Parathyroid adenoma (tissue), 2 donors: ENCODE results near the gene PLK1.

ENCODE experiments used
- H2AFZ ChIP-seq: fragments of 300-600 bp; sonication (generic); one replicate; pipeline ENCODE4 v1.7.0; 2017; ENCODE audit warnings: antibody characterized with exemption, mild to moderate bottlenecking
- H3K27ac ChIP-seq: fragments of 300-600 bp; sonication (generic); one replicate; pipeline ENCODE4 v1.7.0; 2017
- H3K27me3 ChIP-seq: fragments of 300-600 bp; sonication (generic); one replicate; pipeline ENCODE4 v1.7.0; 2017; ENCODE audit warnings: low read length; ENCODE audit not compliant: control insufficient read depth, insufficient read depth
- H3K36me3 ChIP-seq: fragments of 300-600 bp; sonication (generic); one replicate; pipeline ENCODE4 v1.7.0; 2017; ENCODE audit warnings: low read length; ENCODE audit not compliant: control insufficient read depth, insufficient read depth
- H3K4me1 ChIP-seq: fragments of 300-600 bp; sonication (generic); one replicate; pipeline ENCODE4 v1.7.0; 2017; ENCODE audit warnings: control low read depth
- H3K4me2 ChIP-seq: fragments of 300-600 bp; sonication (generic); one replicate; pipeline ENCODE4 v1.7.0; 2017; ENCODE audit warnings: low read length
- H3K4me3 ChIP-seq: fragments of 300-600 bp; sonication (generic); one replicate; pipeline ENCODE4 v1.7.0; 2017; ENCODE audit warnings: low read depth, low read length
- H3K79me2 ChIP-seq: fragments of 300-600 bp; sonication (generic); one replicate; pipeline ENCODE4 v1.7.0; 2017; ENCODE audit warnings: control low read depth
- H3K9ac ChIP-seq: fragments of 300-600 bp; sonication (generic); one replicate; pipeline ENCODE4 v1.7.0; 2017; ENCODE audit warnings: mild to moderate bottlenecking
- H3K9me3 ChIP-seq: fragments of 300-600 bp; sonication (generic); one replicate; pipeline ENCODE4 v1.7.0; 2017; ENCODE audit warnings: low read length; ENCODE audit not compliant: control insufficient read depth
- TF ChIP-seq, protein P1 (sequence below): fragments of 300-600 bp; sonication (generic); IDR thresholded peaks from one replicate; pipeline ENCODE4 v1.7.0; 2017; ENCODE audit warnings: antibody characterized with exemption, mild to moderate bottlenecking
- donor health status: primary hyperparathyroidism.

Gene PLK1

DNA sequence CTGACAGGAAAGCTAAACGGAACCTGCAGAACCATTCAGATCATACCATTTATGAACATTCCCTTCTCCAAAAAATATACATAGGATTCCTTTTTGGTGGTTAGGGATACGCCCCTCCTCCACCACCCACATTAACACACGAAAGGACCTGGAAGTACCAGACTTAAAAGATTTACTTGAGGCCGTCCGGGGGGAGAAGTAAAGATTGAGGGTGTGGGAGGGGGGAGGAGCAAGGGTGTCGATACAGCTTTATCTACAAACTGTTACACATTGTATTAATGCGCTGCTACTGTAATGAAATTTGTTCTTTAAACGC is 38.1 kb upstream of the PLK1 start:
- peak overlapping the region; percentile 4 for H3K9ac ChIP-seq

DNA sequence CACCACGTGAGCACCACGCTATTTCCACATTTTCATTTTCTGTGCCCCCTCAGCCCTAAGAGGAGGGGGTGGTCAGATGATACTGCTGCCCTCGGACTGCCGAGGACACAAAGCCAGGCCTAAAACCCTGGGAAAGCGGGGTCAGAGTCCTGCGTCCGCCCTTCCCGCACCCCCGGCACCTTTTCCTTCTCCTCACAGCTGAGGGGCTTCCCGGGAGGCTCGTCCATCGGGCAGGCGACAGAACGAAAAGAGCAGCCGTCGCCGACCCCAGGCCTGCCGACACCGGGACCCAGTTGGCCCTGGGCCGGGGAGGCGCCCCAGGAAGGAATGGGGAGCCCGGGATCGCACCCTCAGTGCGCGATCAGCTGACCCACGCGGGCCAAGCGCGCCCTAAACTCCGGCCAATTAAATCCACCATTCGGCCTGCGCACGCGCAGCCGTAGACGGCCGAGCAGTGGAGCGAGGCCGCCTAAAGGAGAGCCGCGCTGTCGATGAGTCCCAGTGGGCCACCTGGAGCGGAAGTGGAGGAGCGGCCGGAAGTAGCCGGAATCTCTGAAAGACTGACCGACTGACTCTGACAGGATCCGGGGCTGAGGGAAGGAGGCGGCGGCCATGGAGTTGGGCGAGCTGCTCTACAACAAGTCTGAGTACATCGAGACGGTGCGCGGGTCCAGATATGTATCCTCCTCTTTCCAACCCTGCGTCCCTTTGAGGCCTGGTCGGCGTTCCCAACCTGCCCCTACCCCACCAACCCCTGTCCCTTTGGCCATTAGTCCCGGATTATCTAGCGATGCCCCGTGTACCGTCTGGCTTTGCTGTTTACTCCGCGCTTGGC is 37.5 kb upstream of the PLK1 start, which contains the start of the genes DCTN5 and PALB2:
DCTN5 (plus strand) TSS at position 536 of the 835 bp plus-strand sequence; CDS start at position 613, 77 bp downstream.
PALB2 (minus strand) TSS at position 380 of the 835 bp plus-strand sequence; CDS start at position 227, 153 bp downstream.
- Histone ChIP-seq H3K4me3 (peak within 1 kb of the TSS; percentile 91), H3K27me3 (no peaks in the 10 kb centered on the region), H3K27ac (peak within 1 kb of the TSS; percentile 58), H3K79me2 (peaks cover 11% of the 10 kb centered on the region), H3K36me3 (no peaks in the 10 kb centered on the region), H3K4me2 (peak within 1 kb of the TSS; percentile 83), H3K9ac (peak within 1 kb of the TSS; percentile 4), H3K4me1 (no peaks in the 10 kb centered on the region), H2AFZ (peak within 1 kb of the TSS; percentile 83), H3K9me3 (no peaks in the 10 kb centered on the region)
- TF ChIP-seq, protein P1, sequence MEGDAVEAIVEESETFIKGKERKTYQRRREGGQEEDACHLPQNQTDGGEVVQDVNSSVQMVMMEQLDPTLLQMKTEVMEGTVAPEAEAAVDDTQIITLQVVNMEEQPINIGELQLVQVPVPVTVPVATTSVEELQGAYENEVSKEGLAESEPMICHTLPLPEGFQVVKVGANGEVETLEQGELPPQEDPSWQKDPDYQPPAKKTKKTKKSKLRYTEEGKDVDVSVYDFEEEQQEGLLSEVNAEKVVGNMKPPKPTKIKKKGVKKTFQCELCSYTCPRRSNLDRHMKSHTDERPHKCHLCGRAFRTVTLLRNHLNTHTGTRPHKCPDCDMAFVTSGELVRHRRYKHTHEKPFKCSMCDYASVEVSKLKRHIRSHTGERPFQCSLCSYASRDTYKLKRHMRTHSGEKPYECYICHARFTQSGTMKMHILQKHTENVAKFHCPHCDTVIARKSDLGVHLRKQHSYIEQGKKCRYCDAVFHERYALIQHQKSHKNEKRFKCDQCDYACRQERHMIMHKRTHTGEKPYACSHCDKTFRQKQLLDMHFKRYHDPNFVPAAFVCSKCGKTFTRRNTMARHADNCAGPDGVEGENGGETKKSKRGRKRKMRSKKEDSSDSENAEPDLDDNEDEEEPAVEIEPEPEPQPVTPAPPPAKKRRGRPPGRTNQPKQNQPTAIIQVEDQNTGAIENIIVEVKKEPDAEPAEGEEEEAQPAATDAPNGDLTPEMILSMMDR: no peak

More for the DNA sequence above, 38.1 kb upstream of the PLK1 start:
- Histone ChIP-seq H3K4me3 (peak overlapping the region; percentile 91), H3K4me2 (peak overlapping the region; percentile 83), H3K27me3 (no peaks in the 10 kb centered on the region), H3K9me3 (no peaks in the 10 kb centered on the region), H3K36me3 (no peaks in the 10 kb centered on the region), H2AFZ (peak overlapping the region; percentile 83), H3K27ac (no peak overlapping the region), H3K4me1 (no peaks in the 10 kb centered on the region), H3K79me2 (peaks cover 7% of the 10 kb centered on the region)
- TF ChIP-seq, protein P1: no peak

DNA sequence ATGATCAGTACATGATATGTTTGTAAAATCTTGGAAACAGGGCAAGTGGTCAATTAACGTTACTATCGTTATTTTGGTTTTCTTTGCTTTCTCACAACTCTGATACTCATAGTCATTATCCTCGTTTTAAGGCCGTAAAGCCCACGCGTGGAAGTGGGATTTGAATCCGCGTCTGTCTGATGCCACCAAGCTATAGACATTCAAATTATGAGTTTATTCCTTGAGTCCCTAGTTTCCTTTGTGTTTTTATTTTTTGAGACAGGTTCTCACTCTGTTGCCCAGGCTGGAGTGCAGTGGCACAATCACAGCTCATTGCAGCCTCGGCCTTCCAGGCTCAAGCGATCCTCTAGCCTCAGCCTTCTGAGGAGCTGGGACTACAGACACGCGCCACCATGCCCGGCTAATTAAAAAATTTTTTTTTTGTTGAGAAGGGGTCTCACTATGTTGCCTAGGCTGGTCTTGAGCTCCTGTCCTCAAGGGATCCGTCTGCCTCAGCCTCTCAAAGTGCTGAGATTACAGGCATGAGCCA is 36.4 kb upstream of the PLK1 start:
- H3K9me3 ChIP-seq: no peaks in the 10 kb centered on the region
- no peaks in the 10 kb centered on the region for H3K4me1 ChIP-seq
- H3K27me3 ChIP-seq: no peaks in the 10 kb centered on the region
- H3K9ac ChIP-seq: no peak overlapping the region
- TF ChIP-seq, protein P1: no peak
- peaks cover 22% of the 10 kb centered on the region for H3K79me2 ChIP-seq
- no peak overlapping the region for H2AFZ ChIP-seq
- peak overlapping the region; percentile 91 for H3K4me3 ChIP-seq
- no peak overlapping the region for H3K27ac ChIP-seq
- peak overlapping the region; percentile 83 for H3K4me2 ChIP-seq
- H3K36me3 ChIP-seq: no peaks in the 10 kb centered on the region

DNA sequence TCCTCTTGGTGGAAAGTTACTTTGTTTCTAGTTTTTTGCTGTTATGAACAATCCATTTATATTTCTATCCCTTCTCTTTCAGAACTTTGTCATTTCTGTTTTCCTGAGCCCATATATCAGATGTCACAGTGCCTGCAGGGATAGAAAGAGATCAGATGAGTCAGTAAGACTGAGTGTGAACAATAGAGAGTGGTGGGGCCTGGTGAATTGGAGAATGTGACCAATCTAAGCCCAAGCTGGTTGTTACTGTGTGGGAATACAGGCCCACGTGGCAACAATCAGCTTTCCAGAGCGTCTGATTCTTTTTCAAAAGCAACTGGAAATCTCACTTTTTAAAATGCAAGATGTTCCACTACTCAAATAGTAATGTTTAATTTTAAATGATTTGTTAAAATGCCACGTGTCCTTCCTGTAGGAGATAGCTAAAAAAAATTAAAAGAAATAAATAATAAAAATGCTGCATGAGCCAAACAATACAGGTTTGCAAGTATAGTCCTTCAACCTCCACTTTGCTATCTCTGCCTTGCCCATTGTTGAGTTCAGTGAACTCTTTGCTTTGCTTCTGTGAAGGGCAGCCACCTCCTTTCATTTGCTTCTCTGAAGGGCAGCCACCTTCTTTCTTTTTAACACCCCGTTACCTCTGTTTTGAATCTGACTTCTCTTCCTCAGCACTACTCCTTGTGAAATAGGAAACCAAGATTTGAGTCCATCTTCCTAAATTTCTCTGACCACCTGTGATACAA is 27.8 kb upstream of the PLK1 start:
- no peak overlapping the region for H3K4me3 ChIP-seq
- no peak overlapping the region for H2AFZ ChIP-seq
- H3K27ac ChIP-seq: no peak overlapping the region
- H3K4me2 ChIP-seq: no peak overlapping the region
- no peaks in the 10 kb centered on the region for H3K4me1 ChIP-seq
- no peak overlapping the region for H3K9ac ChIP-seq
- H3K27me3 ChIP-seq: no peaks in the 10 kb centered on the region
- H3K79me2 ChIP-seq: peaks cover 32% of the 10 kb centered on the region
- H3K36me3 ChIP-seq: no peaks in the 10 kb centered on the region
- TF ChIP-seq, protein P1: no peak
- H3K9me3 ChIP-seq: no peaks in the 10 kb centered on the region
